Right renal pelvis (tissue), 4 donors: Measurements from ENCODE around the gene XRCC4. TPM values are rescaled to one million over a fixed set of nuclear protein-coding genes. Genes with fewer than 3 reads are reported as not detected.
"Not testable (repeated sequence)": the region's sequence is repeated elsewhere in the genome, so short reads cannot be mapped to it uniquely, and the experiment has no call there.

Source experiments
- DNase-seq, 4 donors: peaks; one replicate each; pipeline ENCODE4 v3.0.0-alpha.2; 2013; ENCODE audit warnings: low read depth in 4 of 4, low spot score in 3 of 4, missing footprints in 1 of 4
- polyA plus RNA-seq, 4 donors: library from polyadenylated mRNA; unstranded; fragments of 120-200 nt; gene quantifications; one replicate each; pipeline ENCODE4 v1.2.1, GENCODE V29; 2013; ENCODE audit not compliant: insufficient read length in 4 of 4

XRCC4 gene
- polyA plus RNA-seq, 4 donors = 12.2 to 15.2 (median 13.8) TPM

DNA sequence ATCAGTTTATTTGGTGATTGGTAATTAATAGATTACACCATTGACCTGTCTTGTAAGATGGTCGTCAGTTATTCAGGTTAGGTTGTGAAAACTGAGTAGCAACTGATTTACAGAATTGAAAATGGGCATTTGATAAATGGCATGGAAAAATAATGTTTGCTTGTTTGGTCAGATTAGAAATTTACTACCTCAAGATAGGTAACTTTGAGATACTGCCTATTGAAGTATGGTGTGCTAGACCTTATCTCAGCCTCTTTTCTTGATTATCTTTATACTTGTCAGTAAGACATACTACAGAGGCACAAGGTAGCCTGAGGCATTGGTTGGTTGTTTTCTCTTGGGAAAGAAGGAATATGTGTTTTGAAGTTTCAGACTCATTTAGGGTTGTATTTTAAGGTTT, 174.5 kb downstream of the XRCC4 start:
- no peak for DNase-seq

DNA sequence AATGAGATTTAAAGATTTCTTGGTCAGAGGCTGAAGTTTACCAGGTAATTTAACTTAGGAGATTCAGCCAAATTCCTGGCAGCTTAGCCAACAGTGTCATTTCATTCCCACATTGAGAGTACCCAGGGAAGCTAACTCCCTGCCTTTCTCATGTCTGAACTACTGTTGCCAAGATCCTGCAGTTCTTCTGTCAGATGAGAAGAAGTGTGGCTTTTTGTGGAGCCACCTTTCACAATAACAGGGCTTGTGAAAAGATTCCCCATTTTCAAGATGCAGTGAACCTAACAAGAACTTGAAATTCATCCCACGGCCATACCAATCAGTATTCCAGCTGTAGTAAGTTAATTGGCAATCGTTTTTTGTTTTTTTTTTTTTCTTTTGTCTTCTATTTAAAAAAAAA, 176.4 kb downstream of the XRCC4 start:
- DNase-seq = no peak

DNA sequence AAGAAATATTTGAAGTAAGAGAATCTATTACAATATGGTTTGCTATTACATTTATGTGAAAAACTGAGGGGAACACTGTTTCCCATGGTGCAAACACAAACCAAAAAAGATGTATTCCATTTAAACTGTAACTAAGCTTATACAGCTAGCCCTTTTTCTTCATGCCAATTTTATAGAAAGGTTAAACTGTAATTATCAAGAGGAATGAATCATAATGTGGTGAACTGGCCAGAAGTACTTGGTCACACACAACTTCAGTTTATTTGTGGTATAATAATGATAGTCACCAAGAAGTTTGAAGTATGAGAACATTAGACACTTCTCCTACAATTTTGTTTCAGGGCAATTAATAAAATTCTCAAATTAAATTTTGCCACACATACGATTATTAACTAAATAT, 177.9 kb downstream of the XRCC4 start:
- no peak for DNase-seq

DNA sequence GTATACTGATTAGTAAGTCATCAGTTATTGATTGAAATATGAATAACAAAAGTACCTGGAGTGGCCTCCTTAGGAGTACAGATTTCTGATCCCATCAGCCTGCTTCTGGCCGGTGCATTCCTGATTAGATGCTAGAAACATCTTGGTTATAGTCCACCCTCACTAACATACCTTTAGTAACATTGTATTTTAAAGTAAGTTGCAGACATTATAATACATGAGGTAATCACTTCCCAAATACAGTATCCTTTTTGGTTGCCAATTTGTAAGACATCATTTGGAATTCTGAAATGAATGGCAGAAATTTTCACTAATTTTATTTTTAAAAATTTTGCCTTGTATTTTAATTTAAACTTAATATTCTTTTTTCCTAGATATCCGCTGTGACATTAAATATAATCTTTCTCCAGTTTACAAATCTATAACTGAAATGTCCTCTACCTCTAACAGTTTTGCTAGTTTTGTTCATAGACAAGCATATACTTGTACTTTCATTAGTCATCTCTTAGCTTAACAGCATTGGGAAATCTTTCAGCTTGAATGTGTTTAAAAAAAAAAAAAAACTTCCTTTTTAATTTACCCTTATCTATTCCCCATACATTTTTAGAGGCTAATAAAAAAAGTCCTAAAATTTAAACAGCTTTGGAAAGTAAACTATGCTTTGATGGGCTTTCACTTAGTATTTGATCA, 178.9 kb downstream of the XRCC4 start:
- no peak for DNase-seq

DNA sequence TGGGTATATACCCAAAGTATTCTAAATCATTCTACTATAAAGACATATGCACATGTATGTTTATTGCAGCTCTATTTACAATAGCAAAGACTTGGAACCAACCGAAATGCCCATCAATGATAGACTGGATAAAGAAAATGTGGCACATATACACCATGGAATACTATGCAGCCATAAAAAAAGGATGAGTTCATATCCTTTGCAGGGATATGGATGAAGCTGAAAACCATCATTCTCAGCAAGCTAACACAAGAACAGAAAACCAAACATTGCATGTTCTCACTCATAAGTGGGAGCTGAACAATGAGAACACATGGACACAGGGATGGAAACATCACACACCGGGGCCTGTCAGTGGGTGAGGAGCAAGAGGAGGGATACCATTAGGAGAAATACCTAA, 180.3 kb downstream of the XRCC4 start:
- not testable (repeated sequence) for DNase-seq

DNA sequence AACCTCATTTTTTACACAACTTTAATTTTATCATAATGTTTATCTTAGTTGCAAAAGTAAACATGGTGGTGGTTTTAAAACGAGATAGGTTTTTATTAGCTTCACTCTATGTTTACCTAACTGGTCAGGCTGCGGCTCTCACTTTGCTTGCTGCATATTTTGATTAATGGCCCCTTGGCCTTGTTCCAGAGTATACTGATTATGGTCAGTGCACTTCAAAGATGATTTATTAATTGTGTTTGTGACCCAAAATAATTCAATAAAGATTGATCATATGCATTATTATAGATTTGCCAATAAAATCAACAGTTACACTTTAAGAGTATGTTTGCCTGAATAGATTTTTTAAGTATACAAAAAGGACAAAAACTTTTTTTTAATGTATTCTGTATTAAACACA, 188.0 kb downstream of the XRCC4 start:
- DNase-seq = peak in 2 of 4 donors; percentile 27 to 52

DNA sequence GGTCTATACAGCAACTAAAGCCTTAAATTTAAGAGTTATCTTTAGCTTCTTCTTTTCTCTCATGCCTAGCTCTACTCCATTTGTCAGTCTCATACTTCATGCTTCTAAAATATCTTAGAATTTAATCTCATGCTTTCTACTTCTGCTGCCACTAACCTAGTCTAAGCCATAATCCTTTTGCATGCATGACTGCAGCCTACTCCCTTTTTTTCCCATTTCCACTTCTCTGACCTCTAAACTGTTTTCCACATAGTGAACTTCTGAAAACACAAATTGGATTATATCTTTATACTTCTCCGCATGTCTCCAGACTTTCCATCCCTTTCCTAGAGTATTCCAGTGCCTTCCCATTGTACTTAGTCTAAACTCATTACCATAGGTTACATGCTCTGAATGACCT, 193.0 kb downstream of the XRCC4 start:
- DNase-seq = no peak

DNA sequence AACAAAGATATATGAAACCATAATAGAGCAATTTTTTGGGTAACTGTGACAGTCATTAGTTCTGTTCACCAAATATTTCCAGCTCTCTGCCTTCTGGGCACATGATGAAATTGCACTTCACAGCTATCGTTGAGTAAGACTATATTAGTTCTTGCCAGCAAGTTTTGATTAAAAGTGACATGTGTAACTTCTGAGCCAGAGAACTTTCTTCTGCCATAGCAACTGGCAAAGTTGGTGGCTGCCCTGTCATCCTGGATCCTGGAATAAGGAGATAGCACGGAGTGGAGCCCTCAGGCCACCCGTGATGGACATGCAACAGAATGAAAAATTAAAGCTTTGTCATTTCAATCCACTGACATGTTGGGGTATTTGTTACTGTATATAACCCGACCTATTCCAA, 199.8 kb downstream of the XRCC4 start:
- no peak for DNase-seq

DNA sequence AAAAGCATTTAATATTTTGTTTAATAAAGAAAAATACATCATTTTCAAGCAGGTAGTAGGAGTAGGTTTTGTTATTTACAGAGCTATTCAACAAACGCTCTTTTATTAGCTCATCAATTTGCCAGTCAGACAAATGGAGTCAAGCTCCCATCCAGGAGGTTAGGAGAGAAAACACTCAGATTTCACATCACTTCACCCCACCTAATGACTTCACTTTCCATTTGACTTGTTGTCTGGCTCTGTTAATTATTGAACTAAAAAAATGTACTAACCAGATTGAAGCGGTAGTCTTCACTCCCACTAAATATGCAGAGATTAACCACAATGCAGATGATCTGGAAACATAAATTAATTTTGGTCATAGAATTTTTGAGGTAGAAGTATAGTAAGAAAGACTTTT, 200.6 kb downstream of the XRCC4 start:
- no peak for DNase-seq

DNA sequence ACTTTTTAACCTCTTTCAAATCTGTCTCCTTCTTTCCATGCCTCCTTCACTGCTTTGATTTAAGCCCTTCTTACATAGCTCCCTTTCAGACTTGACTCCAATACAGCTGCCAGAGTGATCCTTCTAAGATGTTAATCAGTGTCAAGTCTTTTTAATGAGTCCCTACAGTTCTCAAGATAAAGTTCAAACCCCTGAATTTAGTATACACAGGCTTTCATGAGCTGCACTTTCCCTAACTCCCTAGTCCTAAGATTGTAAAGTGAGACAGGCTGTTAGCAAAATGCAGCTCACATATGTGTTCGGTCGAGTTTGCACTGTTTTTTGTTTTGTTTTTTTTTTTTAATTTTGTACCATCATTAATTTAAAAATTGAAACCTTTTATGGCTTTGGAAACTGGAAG, 203.8 kb downstream of the XRCC4 start:
- peak in 1 of 4 donors; percentile 45 for DNase-seq

DNA sequence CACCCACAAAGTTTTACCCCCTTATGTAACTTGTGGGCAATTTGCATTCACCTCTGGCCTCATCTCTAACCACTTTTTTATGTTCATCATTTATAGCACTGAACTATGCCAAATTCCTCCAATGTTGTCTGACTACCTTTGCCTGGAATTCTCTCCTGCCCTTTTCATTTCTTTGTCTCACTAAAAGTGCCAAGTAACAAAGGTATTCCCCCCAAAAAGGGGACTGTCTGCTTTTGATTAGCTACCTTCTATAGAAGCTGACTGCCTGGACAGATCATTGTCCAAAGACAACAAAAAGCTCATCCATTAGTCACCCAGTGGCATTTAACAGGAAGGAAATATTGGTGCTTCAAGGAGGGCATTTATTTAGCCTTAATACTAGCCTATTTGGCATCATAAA, 204.3 kb downstream of the XRCC4 start:
- DNase-seq = no peak

DNA sequence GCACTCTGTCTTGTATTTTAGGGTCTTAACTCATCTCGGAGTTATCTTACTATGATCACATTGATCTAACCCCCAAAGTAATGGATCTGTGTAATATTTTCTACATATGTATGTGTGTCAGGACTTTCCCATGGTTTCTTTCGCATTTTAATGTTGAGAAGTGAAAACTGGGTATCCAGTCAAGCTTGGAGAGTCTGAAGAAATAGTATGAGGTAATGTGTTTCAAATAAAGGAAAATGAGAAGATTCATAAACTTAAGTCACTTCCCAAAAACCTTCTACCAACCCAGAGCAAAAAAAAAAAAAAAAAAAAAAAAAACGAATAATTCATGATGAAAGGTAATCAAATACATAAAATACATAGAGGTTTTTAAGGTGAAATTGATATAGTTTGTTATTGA, 206.4 kb downstream of the XRCC4 start:
- no peak for DNase-seq

DNA sequence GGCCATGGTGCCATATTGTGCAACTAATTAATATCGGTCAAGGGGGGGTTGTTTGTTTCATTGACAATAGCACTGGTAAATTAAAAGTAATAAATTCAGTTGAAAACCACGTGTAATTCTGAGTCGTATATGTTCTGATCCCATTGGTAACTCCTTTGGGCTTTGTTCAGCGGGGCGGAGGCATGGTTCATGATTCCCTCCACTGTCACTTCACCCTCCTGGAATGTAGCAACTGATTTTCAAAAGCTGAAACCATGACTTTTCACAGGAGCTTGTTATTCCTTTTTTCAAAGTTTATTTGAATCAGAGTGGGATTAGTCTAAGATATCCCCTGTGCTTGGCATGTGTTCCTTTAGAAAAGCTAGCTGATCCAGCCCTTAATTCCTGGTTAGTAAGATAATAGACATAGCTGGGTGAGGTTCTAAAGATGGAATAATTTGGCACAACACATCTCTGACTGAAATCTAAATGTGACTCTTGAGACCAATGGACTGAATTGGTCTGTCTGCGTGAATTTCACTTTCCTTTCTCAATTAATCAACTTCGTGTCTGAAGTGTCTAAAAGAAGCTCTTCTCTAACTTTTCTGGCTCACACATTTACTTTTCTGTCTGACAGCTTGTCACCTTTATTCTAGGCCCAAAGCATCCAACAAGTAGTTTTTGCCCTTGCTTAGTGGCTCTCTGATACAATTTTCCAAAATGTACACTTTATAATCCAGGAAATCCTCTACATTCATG, 208.5 kb downstream of the XRCC4 start:
- DNase-seq = no peak

DNA sequence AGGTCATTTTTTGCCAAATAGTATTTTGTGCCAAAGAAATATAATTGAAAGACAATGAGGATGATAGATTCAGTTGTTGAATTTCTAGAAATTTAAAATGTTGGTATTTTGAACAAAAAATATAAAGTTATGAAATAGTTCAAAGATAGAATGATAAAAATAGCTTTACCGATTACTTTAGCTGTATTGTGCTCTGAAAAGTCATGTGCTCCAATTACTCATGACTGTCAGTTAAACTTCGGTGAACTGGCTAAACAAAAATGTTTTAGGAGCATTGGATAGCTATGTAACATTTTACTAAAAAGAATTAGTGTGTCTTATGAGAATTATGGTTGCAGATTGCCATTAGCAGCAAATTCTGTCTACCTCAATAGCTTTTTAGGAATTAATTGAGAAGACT, 216.9 kb downstream of the XRCC4 start:
- no peak for DNase-seq

DNA sequence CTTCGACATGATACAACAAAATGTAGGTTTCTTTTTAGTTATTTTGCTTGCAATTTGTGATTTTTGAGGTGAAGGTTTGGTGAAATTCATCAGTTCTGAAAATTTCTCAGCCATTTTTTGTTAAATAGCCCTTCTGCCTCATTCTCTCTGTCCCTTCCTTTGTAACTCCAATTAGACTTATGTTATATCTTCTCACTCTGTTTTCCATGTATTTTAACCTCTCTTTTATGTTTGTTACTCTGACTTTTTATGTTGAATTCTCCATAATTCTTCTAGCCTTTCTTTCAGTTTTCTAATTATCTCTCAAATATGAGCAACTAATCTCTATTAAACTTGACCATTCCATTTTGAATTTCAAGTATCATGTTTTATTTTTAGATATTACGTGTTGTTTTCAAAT, 222.0 kb downstream of the XRCC4 start:
- DNase-seq = no peak

DNA sequence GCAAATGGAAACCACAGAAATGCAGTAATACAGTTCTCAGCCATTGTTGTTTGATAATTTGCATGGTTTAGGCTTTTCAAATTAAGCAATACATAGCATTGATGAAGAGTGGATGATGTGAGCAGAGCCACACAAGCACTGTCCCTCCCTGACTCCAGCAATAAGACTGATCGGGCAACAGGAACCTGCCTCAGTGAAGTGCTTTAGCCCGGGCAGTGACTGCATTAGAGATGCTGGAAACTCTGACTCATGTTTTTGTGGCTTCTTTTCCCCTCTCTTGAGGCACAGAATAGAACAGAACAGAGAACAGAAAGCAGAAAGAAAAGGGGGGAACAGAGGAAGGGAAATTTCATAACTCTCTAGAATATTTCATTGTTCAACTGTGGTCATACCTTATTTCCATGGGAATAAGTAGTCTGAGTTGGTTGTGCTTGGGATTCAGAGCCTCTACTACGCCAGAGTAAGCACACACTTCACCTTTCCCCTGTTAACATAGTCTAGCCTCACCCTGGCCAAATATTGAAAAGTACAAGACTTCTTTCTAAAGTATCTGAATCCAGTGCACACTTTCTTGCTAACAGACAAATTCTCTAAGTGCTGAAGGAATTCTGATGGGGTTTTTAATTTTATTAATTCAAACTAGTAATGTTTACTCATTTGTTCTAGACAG, 229.4 kb downstream of the XRCC4 start:
- DNase-seq = no peak

DNA sequence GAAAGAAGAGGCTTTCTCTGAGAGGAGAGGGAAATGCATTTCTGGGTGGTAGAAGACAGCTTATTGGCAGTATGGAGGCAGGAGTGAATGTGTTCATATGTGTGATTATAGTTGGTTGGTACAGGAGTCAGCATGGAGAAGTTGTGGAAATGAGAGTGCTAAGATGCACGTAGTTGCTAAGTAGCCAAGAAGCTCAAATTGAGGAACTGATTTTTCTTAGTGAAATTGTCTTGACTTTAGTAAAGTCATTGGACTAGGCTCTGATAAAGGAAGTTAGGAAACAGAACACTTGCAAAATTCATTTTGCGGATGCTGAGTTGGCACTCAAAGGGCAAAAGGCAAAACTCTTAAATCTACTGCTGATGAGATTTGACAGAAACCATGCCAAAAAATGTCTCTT, 235.3 kb downstream of the XRCC4 start:
- no peak for DNase-seq

DNA sequence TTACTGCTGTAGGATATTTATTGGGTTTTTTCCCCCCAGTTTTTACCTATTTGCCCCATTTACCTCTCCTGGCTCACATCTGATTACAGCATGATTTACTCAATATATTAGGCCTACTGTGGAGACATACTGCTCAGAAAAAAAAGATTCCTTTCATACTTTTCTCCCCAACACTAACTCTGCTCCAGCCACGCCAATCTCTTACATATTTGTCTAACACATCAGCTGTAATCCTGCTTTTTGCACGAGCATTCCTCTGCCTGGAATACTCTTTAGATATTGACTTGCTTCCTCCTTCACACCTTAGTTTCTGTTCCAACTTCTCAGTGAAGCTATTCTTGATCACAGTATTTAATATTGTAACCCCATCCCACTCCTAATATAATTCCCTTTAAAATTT, 236.1 kb downstream of the XRCC4 start:
- DNase-seq = no peak

DNA sequence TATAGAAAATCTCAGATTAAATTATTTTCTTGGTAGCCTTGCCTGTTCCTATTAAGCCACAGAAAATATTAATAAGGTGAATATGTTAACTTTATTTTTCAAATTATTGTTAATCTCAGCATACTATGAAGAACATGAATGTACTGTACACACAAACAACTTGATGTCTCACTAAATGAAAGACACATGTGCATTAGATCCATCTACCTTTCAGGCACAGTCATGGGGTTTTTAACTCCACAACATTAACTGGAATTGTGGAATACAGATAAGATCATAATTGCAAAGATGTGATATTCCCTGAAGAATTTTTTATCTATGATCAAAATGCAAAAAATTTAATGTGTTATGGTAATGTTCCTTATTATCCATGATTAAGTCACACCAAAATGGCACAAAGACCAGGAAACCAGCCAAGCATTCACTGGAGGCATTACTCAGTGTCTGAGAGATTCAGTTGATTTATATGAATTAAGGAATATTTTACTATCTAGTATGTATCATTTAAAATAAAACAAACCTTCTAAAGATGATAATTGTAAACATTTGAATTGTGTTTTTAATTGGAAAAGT, 244.2 kb downstream of the XRCC4 start:
- DNase-seq = no peak

DNA sequence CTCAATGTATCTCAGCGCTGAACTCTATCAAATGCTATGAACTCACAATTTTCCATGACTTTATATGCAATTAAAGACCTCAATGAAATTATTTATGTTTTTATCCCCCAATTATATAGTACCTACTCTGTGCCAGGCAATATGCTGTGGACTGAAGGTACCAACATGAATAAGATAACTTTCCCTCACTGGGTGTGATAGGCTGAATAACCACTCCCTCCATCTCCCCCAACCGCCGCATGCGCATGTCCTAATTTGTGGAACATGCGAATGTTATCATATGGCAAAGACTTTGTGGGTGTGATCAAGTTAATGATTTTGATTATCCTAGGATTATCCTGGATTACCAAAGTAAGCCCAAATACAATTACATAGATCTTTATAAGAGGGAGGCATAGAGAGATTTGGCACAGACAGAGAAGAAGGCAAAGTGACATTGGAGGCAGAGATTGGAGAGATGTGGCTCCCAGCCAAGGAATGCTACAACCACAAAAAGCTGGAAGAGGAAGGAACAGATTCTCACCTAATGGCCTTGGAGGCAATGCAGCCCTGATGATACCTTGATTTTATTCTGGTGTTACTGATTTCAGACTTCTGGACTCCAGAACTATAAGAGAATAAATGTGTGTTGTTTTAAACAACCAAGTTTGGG, 245.1 kb downstream of the XRCC4 start:
- no peak for DNase-seq

DNA sequence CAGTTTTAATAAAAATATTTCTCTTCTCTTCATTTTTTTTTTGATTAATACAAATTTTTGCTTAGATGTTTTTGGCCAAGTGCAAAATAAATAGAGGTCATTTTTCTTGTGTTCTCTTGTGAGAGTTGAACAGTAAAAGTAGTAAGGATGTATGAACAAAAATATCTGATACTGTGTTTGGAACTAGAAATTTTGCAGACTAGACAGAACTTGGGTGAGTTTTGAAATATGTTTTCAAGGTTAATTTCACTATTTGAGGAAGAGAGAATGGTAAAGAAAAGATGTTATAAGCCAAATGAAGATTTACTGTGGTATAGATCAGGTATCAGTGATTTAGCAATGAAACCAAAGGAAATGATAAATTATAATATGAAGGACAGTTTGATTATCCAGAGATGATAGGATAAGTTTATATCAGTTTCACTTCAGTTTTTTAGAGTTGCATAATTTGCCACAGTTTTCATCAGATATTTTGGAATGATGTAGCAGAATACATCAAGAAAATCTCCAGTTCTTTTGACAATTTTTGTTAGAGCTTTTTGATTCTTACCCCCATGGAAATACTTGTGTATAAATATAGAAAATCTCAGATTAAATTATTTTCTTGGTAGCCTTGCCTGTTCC, 246.3 kb downstream of the XRCC4 start:
- DNase-seq = no peak
